NOMO-1 (cell line): ENCODE data around the gene MMP25.

Experiments used
- DNase-seq, 2 experiments: peaks; one replicate each; lab custom pipeline; 2025; ENCODE audit not compliant: unreplicated experiment in 2 of 2; lab: John Stamatoyannopoulos, UW

The MMP25 gene

DNA sequence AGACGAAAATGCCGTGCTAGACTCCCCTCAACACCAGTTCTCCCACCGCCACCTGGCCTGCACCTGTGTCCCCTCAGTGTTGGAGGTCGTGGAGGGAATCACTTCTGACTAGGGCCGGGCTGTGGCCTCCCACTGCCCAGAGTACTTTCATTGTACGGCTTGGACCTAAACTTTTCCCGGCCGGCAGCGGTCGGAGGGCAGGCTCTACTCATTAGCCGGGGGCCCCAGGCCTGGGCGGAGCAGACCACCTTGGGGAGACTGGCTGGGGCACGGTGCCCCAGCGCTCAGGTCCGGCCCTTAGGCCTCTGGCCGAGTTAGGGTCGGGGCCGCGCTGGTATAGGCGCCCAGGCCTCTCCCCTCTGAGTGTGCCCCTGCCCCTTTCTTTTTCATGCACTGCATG lies 29.0 kb upstream of the MMP25 start:
- no peak for DNase-seq

DNA sequence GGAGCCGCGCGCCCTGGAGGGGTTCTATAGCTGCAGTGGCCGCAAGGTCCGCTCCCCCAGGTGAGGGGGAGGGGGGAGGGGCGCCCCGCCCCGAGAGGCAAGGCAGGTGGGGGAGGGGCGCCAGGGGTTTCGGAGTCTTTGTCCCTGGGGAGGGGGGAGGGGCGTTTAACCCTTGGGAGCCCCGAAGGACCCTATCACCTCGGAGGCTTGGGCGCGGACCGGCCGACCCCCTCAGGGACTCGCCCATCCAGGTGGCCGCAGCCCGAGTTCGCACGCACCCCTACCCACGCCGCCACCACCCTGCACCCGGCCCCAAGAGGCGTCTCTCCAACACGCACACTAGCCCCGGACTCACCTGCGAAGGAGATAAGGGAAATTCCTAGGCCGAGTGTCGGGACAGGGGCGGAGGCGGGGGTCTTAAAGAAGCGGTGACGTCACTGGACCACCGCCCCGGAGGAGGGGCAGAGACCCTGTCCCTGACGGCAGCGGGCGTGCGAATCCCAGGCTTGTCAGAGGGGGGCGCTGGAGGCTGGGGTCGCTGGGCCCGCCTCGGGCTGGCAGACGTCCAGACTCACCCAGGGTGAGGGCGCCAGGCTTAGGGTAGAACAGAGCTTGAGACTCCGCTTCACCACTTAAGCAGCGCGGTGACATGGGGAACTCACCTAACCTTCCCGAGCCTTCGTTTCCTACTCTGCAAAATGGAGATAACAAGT lies 28.4 kb upstream of the MMP25 start, which contains the start of gene CLDN6:
Gene CLDN6, minus strand, starts transcription at position 390 of the 713 bp plus-strand sequence. CDS start 2,162 bp downstream, outside the sequence.
- DNase-seq, result no peak

DNA sequence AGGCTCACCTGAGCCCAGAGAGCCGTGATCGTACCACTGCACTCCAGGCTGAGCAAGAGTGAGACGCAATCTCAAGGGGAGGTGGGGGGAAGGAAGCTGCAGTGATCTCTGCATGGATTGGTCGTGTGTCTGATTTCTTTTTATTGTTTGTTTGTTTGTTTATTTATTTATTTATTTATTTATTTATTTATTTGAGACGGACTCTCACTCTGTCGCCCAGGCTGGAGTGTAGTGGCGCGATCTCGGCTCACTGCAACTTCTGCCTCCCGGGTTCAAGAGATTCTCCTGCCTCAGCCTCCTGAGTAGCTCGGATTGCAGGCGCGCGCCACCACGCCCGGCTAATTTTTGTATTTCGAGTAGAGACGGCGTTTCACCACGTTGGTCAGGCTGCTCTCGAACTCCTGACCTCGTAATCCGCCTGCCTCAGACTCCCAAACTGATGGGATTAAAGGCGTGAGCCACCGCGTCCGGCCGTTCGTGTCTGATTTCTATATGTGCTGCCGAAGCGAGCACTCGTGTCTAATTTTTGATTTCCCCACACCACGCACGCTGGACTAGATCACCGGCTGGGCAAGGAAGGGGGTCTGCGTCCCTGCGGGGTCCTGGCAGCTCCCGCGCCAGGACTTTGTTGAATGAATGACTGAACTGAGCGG lies 26.6 kb upstream of the MMP25 start:
- DNase-seq, result no peak

DNA sequence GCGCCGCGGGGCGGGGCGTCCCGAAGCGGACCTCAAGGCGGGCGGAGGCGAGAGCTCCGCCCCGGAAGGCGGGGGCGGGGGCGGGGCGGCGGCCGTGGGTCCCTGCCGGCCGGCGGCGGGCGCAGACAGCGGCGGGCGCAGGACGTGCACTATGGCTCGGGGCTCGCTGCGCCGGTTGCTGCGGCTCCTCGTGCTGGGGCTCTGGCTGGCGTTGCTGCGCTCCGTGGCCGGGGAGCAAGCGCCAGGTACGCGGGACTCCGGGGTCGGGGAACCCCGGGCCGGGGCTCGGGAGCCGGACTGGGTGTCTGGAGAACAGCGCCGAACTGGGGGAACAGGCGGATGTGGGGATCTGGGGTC lies 26.1 kb upstream of the MMP25 start, which contains the start of gene TNFRSF12A:
Gene TNFRSF12A, plus strand, starts transcription at position 122 of the 357 bp plus-strand sequence. Its CDS starts 30 bp downstream, at position 152.
- peak; percentile 66 to 87 for DNase-seq

DNA sequence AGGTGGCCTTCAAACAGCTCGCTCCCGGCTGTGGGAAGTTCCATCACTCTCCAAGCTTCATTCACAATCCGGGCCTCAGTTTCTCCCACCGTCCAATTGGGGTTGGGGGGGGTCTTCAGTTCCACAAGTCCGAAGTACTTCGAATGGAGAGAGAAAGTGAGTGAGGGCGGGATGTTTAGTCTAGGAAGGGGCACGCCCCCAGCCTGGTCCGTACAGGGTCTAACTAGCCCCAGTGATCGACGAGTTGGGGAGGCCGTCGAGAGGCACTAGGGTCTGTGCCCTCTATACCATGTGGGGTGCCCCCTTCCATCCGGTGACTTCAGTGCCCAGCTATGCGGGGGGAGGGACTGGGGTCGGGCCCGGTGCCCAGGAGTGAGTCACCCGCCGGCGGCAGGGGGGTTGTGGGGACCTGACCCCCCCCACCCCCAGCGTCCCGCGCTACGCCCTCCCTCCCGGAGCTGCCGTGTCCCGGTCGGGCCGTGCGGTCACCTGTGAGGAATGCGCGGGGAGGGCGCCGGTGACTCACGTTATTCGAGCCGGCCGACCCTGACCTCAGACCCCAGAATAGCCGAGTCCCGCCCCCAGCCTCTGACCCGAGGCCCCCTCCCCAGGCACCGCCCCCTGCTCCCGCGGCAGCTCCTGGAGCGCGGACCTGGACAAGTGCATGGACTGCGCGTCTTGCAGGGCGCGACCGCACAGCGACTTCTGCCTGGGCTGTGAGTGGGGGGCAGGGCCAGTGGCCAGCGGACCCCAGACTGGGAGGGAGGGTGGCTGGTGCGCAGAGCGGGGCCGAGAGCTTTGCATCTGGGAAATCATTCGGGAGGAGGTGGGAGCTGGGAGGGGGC lies 25.5 kb upstream of the MMP25 start:
- DNase-seq, result peak in 1 of 2 experiments; percentile 37

DNA sequence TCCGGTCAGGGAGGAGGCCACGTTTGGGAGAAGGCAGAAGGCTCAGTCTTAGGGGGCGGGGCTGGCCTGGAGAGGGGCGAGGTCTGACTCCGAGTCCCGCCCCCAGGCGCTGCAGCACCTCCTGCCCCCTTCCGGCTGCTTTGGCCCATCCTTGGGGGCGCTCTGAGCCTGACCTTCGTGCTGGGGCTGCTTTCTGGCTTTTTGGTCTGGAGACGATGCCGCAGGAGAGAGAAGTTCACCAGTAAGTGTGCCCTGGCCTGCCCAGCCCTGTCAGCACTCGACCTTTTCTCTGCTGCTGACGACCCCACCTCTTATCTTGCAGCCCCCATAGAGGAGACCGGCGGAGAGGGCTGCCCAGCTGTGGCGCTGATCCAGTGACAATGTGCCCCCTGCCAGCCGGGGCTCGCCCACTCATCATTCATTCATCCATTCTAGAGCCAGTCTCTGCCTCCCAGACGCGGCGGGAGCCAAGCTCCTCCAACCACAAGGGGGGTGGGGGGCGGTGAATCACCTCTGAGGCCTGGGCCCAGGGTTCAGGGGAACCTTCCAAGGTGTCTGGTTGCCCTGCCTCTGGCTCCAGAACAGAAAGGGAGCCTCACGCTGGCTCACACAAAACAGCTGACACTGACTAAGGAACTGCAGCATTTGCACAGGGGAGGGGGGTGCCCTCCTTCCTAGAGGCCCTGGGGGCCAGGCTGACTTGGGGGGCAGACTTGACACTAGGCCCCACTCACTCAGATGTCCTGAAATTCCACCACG lies 24.7 kb upstream of the MMP25 start:
- DNase-seq, result peak; percentile 74 to 91

DNA sequence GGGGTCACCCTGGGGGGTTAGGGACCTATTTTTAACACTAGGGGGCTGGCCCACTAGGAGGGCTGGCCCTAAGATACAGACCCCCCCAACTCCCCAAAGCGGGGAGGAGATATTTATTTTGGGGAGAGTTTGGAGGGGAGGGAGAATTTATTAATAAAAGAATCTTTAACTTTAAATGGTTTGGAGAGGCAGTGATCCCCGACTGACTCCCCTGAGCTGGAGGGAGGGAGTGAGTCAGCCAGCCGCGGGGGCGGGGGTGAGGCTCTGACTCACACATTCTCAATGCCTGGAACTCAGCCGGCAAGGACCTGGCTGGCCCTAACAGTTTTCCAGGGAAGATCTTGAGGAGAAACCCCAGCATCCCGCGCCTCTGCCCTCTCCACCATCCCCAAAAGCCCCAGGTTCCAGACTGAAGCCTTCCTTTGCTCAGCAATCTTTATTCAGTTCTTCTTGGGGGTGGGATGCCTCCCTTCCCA lies 24.1 kb upstream of the MMP25 start:
- peak; percentile 34 to 59 for DNase-seq

DNA sequence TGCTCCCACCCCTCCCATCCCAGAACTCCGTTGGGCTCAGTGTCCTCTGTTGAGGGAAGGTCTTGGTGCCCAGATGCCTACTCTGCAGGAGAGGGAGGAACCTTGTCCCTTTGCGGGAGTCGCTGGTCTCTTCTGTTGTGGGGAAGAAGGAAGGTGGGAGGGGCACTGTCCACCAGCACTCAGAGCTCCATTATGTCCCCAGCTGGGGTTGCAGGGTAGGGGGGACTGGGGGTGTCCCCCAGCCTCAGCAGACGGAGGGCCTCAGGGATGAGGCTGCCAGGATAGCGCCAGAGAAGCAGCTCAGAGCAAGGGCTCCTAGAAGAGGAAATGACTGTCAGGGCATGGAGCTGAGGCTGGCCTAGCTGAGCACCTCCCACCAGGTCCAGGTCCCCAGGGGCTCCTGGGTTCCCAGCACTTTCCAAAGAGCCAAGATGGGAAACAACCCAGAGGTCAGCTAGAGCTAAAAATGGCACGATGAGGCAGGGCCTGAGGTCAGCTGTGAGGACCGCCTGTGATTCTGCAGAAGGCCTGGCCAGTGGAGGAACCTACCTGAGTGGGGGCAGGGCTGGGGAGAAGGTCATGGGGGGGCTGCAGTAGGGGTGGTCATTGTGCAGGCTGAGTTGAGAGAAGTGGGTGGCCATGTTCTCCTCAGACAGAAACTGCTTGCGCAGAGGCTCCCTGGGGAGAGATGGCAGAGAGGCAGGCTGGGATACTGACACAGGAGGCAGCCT lies 23.5 kb upstream of the MMP25 start:
- no peak for DNase-seq

DNA sequence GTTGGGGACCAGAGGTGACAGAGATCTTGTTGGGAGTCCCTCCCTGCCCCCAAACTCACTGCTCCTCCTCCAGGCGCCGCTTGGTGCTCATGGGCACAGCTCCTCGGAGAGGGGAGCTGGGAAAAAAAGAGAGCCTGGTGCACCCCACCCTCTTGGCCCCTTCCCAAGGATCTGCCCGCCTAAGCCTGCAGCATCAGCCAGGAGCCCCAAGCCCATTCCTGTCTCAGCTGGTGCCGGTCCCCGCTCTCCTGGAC lies 23.0 kb upstream of the MMP25 start:
- DNase-seq, result no peak

DNA sequence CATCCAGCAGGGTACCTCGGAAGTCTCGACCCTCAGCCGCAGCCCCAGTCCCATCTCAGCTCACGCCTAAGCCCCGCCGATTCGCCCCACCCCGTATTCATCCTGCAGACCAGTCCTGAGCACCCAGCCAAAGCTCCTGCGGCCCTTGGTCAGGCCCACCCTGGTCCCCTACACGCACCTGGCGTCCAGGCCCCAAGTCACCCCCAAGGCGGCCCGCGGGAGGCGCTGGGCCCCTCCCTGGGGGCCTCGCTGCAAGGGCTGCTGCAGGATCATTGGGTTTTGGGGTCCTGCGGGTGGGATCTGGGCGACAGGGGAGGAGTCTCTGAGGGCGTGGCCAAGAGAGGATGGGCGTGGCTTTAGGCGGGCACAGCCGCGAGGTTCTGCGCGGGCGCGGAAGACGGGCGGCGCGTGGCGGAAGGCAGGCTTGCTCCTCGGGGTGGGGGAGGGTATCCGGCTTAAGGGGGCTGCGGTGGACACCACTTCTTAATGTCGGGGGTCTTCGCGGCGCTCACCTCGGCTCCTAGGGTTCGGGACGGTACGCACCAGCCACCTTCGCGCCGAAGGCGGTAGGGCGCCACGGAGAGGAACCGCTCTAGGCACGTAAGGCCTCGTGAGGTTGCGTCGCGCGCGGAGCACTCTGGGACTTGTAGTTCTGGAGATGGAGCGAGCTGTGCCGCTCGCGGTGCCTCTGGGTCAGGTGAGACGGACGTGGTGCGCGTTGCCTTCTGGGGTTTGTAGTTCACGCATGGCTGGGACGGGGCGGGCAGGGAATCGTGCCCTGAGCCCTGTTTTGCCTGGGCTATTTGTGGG lies 22.5 kb upstream of the MMP25 start, which contains the start of the genes HCFC1R1 and THOC6:
Gene HCFC1R1, minus strand, starts transcription at position 274 of the 810 bp plus-strand sequence. Its CDS starts 1 bp downstream, at position 273.
Gene THOC6, plus strand, starts transcription at position 367 of the 810 bp plus-strand sequence. Its CDS starts 292 bp downstream, at position 659.
- peak; percentile 95 to 97 for DNase-seq

DNA sequence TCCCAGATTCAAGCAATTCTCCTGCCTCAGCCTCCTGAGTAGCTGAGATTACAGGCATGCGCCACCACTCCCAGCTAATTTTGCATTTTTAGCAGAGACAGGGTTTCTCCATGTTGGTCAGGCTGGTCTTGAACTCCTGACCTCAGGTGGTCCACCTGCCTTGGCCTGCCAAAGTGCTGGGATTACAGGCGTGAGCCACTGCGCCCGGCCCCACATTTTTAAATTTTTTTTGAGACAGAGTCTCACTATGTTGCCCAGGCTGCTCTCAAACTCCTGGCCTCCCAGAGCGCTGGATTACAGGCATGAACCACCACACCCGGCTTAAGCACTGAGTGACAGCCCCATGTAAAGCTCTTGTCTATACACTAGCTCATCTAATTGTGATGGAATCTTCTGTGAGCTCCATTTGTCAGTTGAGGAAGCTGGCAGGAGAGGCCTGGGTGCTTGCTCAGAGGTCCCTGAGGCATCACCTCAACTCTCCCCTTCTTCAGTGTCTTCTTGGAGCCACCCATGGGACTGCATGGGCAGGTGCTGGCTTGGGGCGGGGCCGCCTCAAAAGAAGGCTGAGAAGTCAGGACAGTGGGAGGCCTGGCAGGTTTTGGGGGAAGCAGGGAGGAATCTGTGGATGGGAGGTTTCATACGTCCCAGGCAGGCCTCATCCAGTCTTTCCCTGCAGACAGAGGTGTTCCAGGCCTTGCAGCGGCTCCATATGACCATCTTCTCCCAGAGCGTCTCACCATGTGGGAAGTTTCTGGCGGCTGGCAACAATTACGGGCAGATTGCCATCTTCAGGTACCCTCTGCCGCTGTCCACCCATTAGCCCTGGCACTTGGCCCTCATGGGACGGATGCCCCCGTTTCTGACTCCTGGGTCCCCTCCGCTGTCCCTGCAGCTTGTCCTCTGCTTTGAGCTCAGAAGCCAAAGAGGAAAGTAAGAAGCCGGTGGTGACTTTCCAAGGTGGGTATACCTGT lies 21.0 kb upstream of the MMP25 start:
- DNase-seq, result no peak

DNA sequence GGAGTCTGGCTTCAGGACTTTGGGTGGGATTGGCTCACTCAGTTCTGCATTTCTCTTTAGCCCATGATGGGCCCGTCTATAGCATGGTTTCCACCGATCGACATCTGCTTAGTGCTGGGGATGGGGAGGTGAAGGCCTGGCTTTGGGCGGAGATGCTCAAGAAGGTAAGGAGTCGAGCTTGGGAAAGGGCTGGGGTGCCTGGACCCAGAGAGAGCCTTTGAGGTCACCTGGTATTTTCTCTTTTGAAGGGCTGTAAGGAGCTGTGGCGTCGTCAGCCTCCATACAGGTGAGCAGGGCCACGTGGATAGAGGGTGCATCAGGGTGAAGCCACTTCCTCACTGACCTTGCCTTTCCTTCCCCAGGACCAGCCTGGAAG lies 20.4 kb upstream of the MMP25 start:
- DNase-seq, result no peak

DNA sequence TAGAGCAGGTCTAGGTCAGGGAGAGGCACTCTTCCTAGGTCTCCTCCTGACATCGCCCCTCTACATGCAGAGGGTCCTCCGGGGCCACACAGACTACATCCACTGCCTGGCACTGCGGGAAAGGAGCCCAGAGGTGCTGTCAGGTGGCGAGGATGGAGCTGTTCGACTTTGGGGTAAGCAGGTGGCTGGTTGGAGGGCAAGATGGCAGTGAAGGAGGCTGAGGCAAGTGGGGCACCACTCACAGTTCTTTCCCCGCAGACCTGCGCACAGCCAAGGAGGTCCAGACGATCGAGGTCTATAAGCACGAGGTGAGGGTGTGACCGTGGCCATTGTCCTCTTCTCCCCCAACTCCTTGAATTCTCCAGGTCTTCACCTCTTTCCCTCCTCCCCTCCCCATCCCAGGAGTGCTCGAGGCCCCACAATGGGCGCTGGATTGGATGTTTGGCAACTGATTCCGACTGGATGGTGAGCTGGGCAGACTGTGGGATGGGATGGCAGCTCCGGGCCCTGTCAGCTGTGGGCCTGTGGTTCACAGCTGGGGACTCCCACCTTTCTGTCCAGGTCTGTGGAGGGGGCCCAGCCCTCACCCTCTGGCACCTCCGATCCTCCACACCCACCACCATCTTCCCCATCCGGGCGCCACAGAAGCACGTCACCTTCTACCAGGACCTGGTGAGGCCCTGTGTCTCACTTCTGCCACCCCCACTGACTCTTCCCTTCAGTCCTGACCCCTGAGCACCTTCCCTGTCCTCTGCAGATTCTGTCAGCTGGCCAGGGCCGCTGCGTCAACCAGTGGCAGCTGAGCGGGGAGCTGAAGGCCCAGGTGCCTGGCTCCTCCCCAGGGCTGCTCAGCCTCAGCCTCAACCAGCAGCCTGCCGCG lies 19.5 kb upstream of the MMP25 start:
- DNase-seq, result no peak

DNA sequence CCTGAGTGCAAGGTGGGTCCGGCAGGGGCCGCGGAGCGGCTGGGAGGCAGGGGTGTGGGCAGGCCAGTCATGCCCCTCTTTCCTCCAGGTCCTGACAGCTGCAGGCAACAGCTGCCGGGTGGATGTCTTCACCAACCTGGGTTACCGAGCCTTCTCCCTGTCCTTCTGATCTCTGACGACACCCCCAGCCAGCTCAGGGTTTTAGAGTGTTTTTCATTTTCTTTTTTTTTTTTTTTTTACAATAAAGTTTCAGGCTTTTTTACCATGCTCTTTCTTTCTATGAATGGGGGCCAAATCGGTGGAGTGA lies 18.9 kb upstream of the MMP25 start:
- DNase-seq, result no peak

DNA sequence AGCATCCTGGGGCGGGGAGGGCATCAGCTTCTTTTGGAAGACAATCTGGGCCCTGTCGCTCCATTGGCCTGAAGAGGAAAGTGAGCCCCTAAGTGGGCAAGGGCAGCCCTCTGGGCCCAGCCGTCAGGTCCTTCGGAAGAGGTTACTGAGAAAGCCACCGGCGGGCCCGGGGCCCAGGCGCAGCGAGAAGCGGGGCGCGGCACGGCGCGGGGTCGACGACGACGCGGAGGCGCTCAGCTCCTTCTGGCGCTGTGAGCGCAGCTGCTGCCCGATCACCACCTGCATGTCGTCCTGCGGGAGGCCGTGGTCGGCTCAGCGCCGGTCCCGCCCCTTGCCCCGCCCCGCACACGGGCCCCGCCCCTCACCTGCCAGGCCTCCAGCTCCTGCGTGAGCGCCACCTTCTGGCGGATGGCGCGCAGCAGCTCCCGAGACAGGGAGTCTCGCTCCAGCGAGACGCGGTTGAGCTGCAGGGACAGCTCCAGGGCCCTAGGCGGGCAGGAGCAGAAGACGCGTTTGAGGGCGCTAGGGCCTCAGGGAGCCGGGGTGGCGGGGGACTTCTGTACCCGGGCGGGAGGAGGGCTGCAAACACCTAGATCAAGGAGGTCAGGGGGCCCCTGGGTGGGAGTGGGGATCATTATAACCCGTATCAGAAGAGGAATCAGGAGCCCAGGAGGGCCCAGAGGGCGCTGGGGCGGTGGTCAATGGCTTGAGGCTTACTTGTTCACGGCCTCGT lies 18.2 kb upstream of the MMP25 start:
- DNase-seq, result peak; percentile 62 to 67

DNA sequence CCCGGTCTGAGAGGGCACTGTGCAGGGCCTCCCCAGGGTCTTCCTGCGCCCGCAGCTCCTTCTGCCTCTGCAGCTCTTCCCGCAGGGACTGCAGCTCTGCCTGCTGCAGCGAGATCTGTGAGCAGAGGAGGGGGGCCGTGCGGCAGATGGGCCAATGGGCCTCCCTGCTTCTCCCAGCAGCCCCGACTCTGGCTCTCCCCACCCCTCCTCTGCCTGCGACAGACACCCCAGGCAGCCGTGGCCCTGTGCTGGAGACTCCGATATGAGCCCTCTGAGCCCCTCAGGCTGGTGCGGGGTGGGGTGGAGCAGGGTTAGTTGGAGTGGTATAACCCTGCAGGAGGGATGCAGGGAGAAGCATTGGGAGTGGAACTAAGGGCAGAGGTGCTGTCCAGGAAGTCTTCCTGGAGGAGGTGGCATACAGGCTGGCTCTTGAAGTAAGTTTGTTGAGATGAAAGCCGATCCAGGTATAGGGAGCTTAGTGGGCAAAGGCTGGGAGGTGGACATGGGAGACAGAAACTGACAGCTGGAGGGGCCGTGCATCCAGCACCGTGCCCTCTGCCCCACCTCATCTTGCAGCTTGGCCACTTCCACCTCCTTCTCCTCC lies 17.5 kb upstream of the MMP25 start:
- DNase-seq, result no peak
